Neural progenitor cell (in vitro differentiated cells): ENCODE data around the gene CBLC.
"Not testable (repeated sequence)": the region's sequence is repeated elsewhere in the genome, so short reads cannot be mapped to it uniquely, and the experiment has no call there.

Experiments
- EZH2 ChIP-seq: fragments of 200-600 bp; sonication (generic); IDR thresholded peaks from 2 replicates; pipeline ENCODE4 v1.6.1; 2017; ENCODE audit warnings: antibody characterized with exemption, mild to moderate bottlenecking, moderate library complexity
- EZH2phosphoT487 ChIP-seq: fragments of 200-600 bp; sonication (generic); IDR thresholded peaks from 2 replicates; pipeline ENCODE4 v1.6.1; 2017; ENCODE audit warnings: antibody characterized with exemption
- TF ChIP-seq, protein P1 (sequence below): fragments of 200-600 bp; sonication (generic); IDR thresholded peaks from 2 replicates; pipeline ENCODE4 v1.5.1; 2017; ENCODE audit warnings: antibody characterized with exemption, mild to moderate bottlenecking

GRCh38 chr19:44834399-44834798 is 56.7 kb downstream of the CBLC start:
- not testable (repeated sequence) for TF ChIP-seq EZH2phosphoT487, EZH2
- TF ChIP-seq, protein P1, sequence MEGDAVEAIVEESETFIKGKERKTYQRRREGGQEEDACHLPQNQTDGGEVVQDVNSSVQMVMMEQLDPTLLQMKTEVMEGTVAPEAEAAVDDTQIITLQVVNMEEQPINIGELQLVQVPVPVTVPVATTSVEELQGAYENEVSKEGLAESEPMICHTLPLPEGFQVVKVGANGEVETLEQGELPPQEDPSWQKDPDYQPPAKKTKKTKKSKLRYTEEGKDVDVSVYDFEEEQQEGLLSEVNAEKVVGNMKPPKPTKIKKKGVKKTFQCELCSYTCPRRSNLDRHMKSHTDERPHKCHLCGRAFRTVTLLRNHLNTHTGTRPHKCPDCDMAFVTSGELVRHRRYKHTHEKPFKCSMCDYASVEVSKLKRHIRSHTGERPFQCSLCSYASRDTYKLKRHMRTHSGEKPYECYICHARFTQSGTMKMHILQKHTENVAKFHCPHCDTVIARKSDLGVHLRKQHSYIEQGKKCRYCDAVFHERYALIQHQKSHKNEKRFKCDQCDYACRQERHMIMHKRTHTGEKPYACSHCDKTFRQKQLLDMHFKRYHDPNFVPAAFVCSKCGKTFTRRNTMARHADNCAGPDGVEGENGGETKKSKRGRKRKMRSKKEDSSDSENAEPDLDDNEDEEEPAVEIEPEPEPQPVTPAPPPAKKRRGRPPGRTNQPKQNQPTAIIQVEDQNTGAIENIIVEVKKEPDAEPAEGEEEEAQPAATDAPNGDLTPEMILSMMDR: not testable (repeated sequence)
